GM23338 (cell line): ENCODE results near the gene RBM33. TPM values are rescaled to one million over a fixed set of nuclear protein-coding genes. Genes with fewer than 3 reads are reported as not detected.

Experiments
- ATAC-seq: fragments of 200-7000 bp; cut with Tn5 transposase; 3 replicates; pipeline ENCODE4 v1.9.1; 2020
- DNase-seq: peaks from one replicate; pipeline ENCODE4 v3.0.0-alpha.2; 2015; ENCODE audit warnings: low spot score
- H2AFZ ChIP-seq: fragments of 200-600 bp; sonication (generic); 2 replicates; pipeline ENCODE4 v1.8.0; 2016; ENCODE audit warnings: antibody characterized with exemption, mild to moderate bottlenecking, moderate library complexity
- H3F3A ChIP-seq: fragments of 200-600 bp; sonication (generic); replicated peaks from 2 replicates; pipeline ENCODE4 v1.8.0; 2017; ENCODE audit warnings: antibody characterized with exemption, mixed run types, low read depth
- H3K27ac ChIP-seq: fragments of 200-600 bp; sonication (generic); 2 replicates; pipeline ENCODE4 v1.6.1; 2016; ENCODE audit warnings: low read depth
- H3K27me3 ChIP-seq: fragments of 200-600 bp; sonication (generic); 2 replicates; pipeline ENCODE4 v1.8.0; 2016; ENCODE audit warnings: mild to moderate bottlenecking, mixed run types, moderate library complexity; ENCODE audit not compliant: insufficient read depth
- H3K36me3 ChIP-seq: fragments of 200-600 bp; sonication (generic); 2 replicates; pipeline ENCODE4 v1.8.0; 2016; ENCODE audit warnings: mild to moderate bottlenecking; ENCODE audit not compliant: insufficient read depth
- H3K4me1 ChIP-seq: fragments of 200-600 bp; sonication (generic); 2 replicates; pipeline ENCODE4 v1.8.0; 2016; ENCODE audit warnings: mild to moderate bottlenecking, moderate library complexity; ENCODE audit not compliant: insufficient read depth
- H3K4me2 ChIP-seq: fragments of 200-600 bp; sonication (generic); 2 replicates; pipeline ENCODE4 v1.7.1; 2017; ENCODE audit warnings: mixed run types
- H3K4me3 ChIP-seq: fragments of 200-600 bp; sonication (generic); 2 replicates; pipeline ENCODE4 v1.6.1; 2016; ENCODE audit warnings: mixed run types
- H3K79me2 ChIP-seq: fragments of 200-600 bp; sonication (generic); replicated peaks from 2 replicates; pipeline ENCODE4 v1.8.0; 2017; ENCODE audit warnings: mild to moderate bottlenecking; ENCODE audit not compliant: insufficient read depth
- H3K9me2 ChIP-seq: fragments of 200-600 bp; sonication (generic); 2 replicates; pipeline ENCODE4 v1.8.0; 2017; ENCODE audit not compliant: insufficient read depth
- H4K20me1 ChIP-seq: fragments of 200-600 bp; sonication (generic); replicated peaks from 2 replicates; pipeline ENCODE4 v1.8.0; 2017; ENCODE audit warnings: mild to moderate bottlenecking; ENCODE audit not compliant: insufficient read depth
- H3K27ac Mint-ChIP-seq: 2 replicates; pipeline ENCODE4 v1.8.0; 2020; ENCODE audit warnings: inconsistent platforms, mild to moderate bottlenecking, moderate library complexity, mixed read lengths
- H3K27me3 Mint-ChIP-seq: 3 replicates; pipeline ENCODE4 v1.8.0; 2022; ENCODE audit warnings: low read depth, mild to moderate bottlenecking, moderate library complexity, mixed read lengths, inconsistent platforms; ENCODE audit not compliant: insufficient read depth, poor library complexity
- H3K36me3 Mint-ChIP-seq: 3 replicates; pipeline ENCODE4 v1.8.0; 2021; ENCODE audit warnings: low read depth, mild to moderate bottlenecking, inconsistent platforms, moderate library complexity, mixed read lengths
- H3K4me1 Mint-ChIP-seq: 3 replicates; pipeline ENCODE4 v1.8.0; 2020; ENCODE audit warnings: mild to moderate bottlenecking, inconsistent platforms, mixed read lengths
- H3K4me3 Mint-ChIP-seq: 3 replicates; pipeline ENCODE4 v1.8.0; 2021; ENCODE audit warnings: moderate library complexity, mild to moderate bottlenecking, inconsistent platforms, mixed read lengths
- H3K9me3 Mint-ChIP-seq: 3 replicates; pipeline ENCODE4 v1.8.0; 2020; ENCODE audit warnings: moderate library complexity, mild to moderate bottlenecking, inconsistent platforms, mixed read lengths
- CREB1 ChIP-seq: fragments of 250-450 bp; sonication (Bioruptor Pico); IDR thresholded peaks from 2 replicates; pipeline ENCODE4 v1.5.0; 2020; ENCODE audit warnings: low read depth, mild to moderate bottlenecking, moderate library complexity
- NANOG ChIP-seq: IDR thresholded peaks from 2 replicates; pipeline ENCODE4 v1.6.1; 2016; ENCODE audit warnings: antibody characterized with exemption, borderline replicate concordance
- ZNF114 ChIP-seq: fragments of 250-450 bp; sonication (Bioruptor Pico); IDR thresholded peaks from 2 replicates; pipeline ENCODE4 v1.5.0; 2020; ENCODE audit warnings: mild to moderate bottlenecking, moderate library complexity
- ZNF331 ChIP-seq: fragments of 250-450 bp; sonication (Bioruptor Pico); IDR thresholded peaks from 2 replicates; pipeline ENCODE4 v1.5.0; 2020; ENCODE audit warnings: low read depth, mild to moderate bottlenecking, moderate library complexity
- polyA plus RNA-seq: library from polyadenylated mRNA; unstranded; fragments of >200 nt; fragmentation: Nextera tagmentation; extraction: Ambion mirVana; gene quantifications from 2 replicates; pipeline ENCODE4 v1.2.1, GENCODE V29; 2016
- total RNA-seq: library from RNA; depleted of rRNA; stranded (reverse); fragments of >200 nt; shearing (Covaris generic); gene quantifications from 2 replicates; pipeline ENCODE4 v1.2.3, GENCODE V29; 2014
- TF ChIP-seq, protein P1 (sequence below): fragments of 250-450 bp; sonication (Bioruptor Pico); IDR thresholded peaks from 2 replicates; pipeline ENCODE4 v1.5.0; 2020; ENCODE audit warnings: mild to moderate bottlenecking, moderate library complexity

The RBM33 gene
- total and polyA plus RNA-seq, 2 experiments from 2014 or later: 47.7 to 94.7 TPM

DNA sequence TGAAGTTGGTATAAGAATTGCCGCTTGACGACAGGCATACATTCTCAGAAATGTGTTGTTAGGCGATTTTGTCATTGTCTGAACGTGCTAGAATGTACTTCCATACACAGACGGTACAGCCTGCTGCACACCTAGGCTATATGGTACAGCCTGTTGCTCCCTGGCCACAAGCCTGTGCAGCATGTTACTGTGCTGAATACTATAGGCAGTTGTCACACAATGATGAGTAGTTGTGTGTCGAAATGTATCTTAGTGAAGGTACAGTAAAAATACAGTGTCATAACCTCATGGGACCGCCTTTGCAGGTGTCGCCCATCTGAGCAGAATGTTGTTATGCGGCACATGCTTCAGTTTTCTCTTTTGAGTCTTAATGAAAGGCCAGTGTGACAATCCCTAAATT, 101.3 kb downstream of the RBM33 start:
- H3K36me3 Mint-ChIP-seq: peaks cover 45% of the 10 kb centered on the region
- ATAC-seq: no peak

More for the DNA sequence above, 101.3 kb downstream of the RBM33 start:
- Histone ChIP-seq H3K4me2 (no peak overlapping the region), H4K20me1 (peaks cover 22% of the 10 kb centered on the region), H2AFZ (no peak overlapping the region), H3K36me3 (peaks cover 19% of the 10 kb centered on the region), H3K9me2 (no peaks in the 10 kb centered on the region), H3K79me2 (peaks cover 57% of the 10 kb centered on the region), H3K4me1 (peaks cover 18% of the 10 kb centered on the region), H3K27me3 (no peaks in the 10 kb centered on the region), H3K27ac (no peak overlapping the region), H3F3A (no peaks in the 10 kb centered on the region), H3K4me3 (no peak overlapping the region)
- Mint-ChIP-seq H3K27ac (no peak overlapping the region), H3K4me3 (no peak overlapping the region), H3K27me3 (peaks cover 7% of the 10 kb centered on the region), H3K9me3 (no peaks in the 10 kb centered on the region), H3K4me1 (peaks cover 37% of the 10 kb centered on the region)
- TF ChIP-seq, protein P1, sequence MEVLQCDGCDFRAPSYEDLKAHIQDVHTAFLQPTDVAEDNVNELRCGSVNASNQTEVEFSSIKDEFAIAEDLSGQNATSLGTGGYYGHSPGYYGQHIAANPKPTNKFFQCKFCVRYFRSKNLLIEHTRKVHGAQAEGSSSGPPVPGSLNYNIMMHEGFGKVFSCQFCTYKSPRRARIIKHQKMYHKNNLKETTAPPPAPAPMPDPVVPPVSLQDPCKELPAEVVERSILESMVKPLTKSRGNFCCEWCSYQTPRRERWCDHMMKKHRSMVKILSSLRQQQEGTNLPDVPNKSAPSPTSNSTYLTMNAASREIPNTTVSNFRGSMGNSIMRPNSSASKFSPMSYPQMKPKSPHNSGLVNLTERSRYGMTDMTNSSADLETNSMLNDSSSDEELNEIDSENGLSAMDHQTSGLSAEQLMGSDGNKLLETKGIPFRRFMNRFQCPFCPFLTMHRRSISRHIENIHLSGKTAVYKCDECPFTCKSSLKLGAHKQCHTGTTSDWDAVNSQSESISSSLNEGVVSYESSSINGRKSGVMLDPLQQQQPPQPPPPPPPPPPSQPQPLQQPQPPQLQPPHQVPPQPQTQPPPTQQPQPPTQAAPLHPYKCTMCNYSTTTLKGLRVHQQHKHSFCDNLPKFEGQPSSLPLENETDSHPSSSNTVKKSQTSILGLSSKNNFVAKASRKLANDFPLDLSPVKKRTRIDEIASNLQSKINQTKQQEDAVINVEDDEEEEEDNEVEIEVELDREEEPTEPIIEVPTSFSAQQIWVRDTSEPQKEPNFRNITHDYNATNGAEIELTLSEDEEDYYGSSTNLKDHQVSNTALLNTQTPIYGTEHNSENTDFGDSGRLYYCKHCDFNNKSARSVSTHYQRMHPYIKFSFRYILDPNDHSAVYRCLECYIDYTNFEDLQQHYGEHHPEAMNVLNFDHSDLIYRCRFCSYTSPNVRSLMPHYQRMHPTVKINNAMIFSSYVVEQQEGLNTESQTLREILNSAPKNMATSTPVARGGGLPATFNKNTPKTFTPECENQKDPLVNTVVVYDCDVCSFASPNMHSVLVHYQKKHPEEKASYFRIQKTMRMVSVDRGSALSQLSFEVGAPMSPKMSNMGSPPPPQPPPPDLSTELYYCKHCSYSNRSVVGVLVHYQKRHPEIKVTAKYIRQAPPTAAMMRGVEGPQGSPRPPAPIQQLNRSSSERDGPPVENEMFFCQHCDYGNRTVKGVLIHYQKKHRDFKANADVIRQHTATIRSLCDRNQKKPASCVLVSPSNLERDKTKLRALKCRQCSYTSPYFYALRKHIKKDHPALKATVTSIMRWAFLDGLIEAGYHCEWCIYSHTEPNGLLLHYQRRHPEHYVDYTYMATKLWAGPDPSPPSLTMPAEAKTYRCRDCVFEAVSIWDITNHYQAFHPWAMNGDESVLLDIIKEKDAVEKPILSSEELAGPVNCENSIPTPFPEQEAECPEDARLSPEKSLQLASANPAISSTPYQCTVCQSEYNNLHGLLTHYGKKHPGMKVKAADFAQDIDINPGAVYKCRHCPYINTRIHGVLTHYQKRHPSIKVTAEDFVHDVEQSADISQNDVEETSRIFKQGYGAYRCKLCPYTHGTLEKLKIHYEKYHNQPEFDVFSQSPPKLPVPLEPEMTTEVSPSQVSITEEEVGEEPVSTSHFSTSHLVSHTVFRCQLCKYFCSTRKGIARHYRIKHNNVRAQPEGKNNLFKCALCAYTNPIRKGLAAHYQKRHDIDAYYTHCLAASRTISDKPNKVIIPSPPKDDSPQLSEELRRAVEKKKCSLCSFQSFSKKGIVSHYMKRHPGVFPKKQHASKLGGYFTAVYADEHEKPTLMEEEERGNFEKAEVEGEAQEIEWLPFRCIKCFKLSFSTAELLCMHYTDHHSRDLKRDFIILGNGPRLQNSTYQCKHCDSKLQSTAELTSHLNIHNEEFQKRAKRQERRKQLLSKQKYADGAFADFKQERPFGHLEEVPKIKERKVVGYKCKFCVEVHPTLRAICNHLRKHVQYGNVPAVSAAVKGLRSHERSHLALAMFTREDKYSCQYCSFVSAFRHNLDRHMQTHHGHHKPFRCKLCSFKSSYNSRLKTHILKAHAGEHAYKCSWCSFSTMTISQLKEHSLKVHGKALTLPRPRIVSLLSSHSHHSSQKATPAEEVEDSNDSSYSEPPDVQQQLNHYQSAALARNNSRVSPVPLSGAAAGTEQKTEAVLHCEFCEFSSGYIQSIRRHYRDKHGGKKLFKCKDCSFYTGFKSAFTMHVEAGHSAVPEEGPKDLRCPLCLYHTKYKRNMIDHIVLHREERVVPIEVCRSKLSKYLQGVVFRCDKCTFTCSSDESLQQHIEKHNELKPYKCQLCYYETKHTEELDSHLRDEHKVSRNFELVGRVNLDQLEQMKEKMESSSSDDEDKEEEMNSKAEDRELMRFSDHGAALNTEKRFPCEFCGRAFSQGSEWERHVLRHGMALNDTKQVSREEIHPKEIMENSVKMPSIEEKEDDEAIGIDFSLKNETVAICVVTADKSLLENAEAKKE: no peak
- TF ChIP-seq ZNF331 (CRISPR knock-in tag) (no peak), NANOG (no peak), ZNF114 (CRISPR knock-in tag) (no peak), CREB1 (CRISPR knock-in tag) (no peak)
- no peak for DNase-seq
